Measurements from ENCODE around the gene CERK. TPM values are rescaled to one million over a fixed set of nuclear protein-coding genes. Genes with fewer than 3 reads are reported as not detected.

The CERK gene
- total and polyA plus RNA-seq, 2 of the 13 experiments (the other 11 are each of a cell fraction or from before 2014, with no cell fraction given): 40.3 to 41.9 TPM

- peak; percentile 86 for TF ChIP-seq HDAC2 (CRISPR knock-in tag; IDR thresholded peaks at IDR 0.05)
- TF ChIP-seq ELF3 (CRISPR knock-in tag; IDR thresholded peaks at IDR 0.05): peak; percentile 74; the same call in 1 of the 2 replicates
- TF ChIP-seq FOXC1 (CRISPR knock-in tag; IDR thresholded peaks at IDR 0.05; ENCODE audit: borderline replicate concordance): peak; percentile 52
- TF ChIP-seq NR2C2 (CRISPR knock-in tag; IDR thresholded peaks at IDR 0.05; ENCODE audit: borderline replicate concordance): peak; percentile 85
- TF ChIP-seq ZFP36L2 (CRISPR knock-in tag; IDR thresholded peaks at IDR 0.05): no peak
- peak in 1 of 2 experiments; percentile 57; a peak in 2 of 4 replicates for TF ChIP-seq POLR2A (IDR thresholded peaks at IDR 0.05; ENCODE audit: insufficient read depth in 1 of 2, low read depth in 2 of 2, low read length in 2 of 2)
- TF ChIP-seq PHF20 (CRISPR knock-in tag; IDR thresholded peaks at IDR 0.05): peak; percentile 34; the same call in 1 of the 2 replicates
- TF ChIP-seq ZNF564 (CRISPR knock-in tag; IDR thresholded peaks at IDR 0.05): peak; percentile 31; the same call in 1 of the 2 replicates
- peak; percentile 17; the same call in 1 of the 2 replicates for TF ChIP-seq CTCF (CRISPR knock-in tag; IDR thresholded peaks at IDR 0.05)
- TF ChIP-seq MXD1 (CRISPR knock-in tag; IDR thresholded peaks at IDR 0.05): peak; percentile 73
- TF ChIP-seq ZNF879 (CRISPR knock-in tag; IDR thresholded peaks at IDR 0.05): 0 out of 2 replicates have a peak, but pooled peaks have one; percentile 71
- peak; percentile 97 for TF ChIP-seq PHF5A (CRISPR knock-in tag; IDR thresholded peaks at IDR 0.05; ENCODE audit: low read depth, unreplicated experiment)
- no peak for TF ChIP-seq ZNF674 (CRISPR knock-in tag; IDR thresholded peaks at IDR 0.05; ENCODE audit: low read depth)
- TF ChIP-seq SNAI1 (CRISPR knock-in tag; IDR thresholded peaks at IDR 0.05; ENCODE audit: borderline replicate concordance): no peak
- TF ChIP-seq ZNF235 (CRISPR knock-in tag; IDR thresholded peaks at IDR 0.05; ENCODE audit: borderline replicate concordance): peak; percentile 54; the same call in 1 of the 2 replicates
- TF ChIP-seq KIAA2018 (CRISPR knock-in tag; IDR thresholded peaks at IDR 0.05; ENCODE audit: borderline replicate concordance): no peak
- no peak for TF ChIP-seq AGO1 (IDR thresholded peaks at IDR 0.05; ENCODE audit: low read depth, low read length, poor library complexity, severe bottlenecking)
- TF ChIP-seq ZNF430 (CRISPR knock-in tag; IDR thresholded peaks at IDR 0.05): peak; percentile 56; the same call in 1 of the 2 replicates
- TF ChIP-seq ZNF253 (CRISPR knock-in tag; IDR thresholded peaks at IDR 0.05; ENCODE audit: borderline replicate concordance): no peak
- TF ChIP-seq ZNF24 (IDR thresholded peaks at IDR 0.05): no peak
Measured at GRCh38 chr22:46731246-46732040, 6.6 kb downstream of the CERK start (continued).

Data from HepG2 (cell line).